HepG2 (cell line): Measurements from ENCODE around the gene SLU7. TPM values are rescaled to one million over a fixed set of nuclear protein-coding genes. Genes with fewer than 3 reads are reported as not detected.

Experiments used
- ATRX ChIP-seq: sonication (generic); formaldehyde crosslinking; IDR thresholded peaks from 2 replicates; pipeline ENCODE4 v1.4.0; 2020; ENCODE audit warnings: missing genetic modification reagents, borderline replicate concordance
- BORCS8-MEF2B ChIP-seq: sonication (generic); formaldehyde crosslinking; IDR thresholded peaks from 2 replicates; pipeline ENCODE4 v1.8.0; 2022; ENCODE audit warnings: mild to moderate bottlenecking, missing genetic modification reagents
- DNMT3B ChIP-seq: conservative IDR thresholded peaks from 2 replicates; pipeline ENCODE4 v1.6.1; 2016; ENCODE audit warnings: missing biosample characterization, control low read depth
- ETV5 ChIP-seq: IDR thresholded peaks from 2 replicates; pipeline ENCODE4 v1.6.1; 2018; ENCODE audit warnings: missing biosample characterization, missing genetic modification reagents, inconsistent platforms, borderline replicate concordance
- MTF2 ChIP-seq: sonication (generic); formaldehyde crosslinking; IDR thresholded peaks from 2 replicates; pipeline ENCODE4 v1.5.0; 2020; ENCODE audit warnings: missing genetic modification reagents, borderline replicate concordance
- NR2F1 ChIP-seq, 2 experiments: fragments of 450-650 bp in 1 of 2; formaldehyde crosslinking in 1 of 2; IDR thresholded peaks; 2 replicates each; pipeline versions ENCODE4 v1.5.0 to v1.6.1; 2016 to 2020; ENCODE audit warnings: mild to moderate bottlenecking in 1 of 2, missing compliant biosample characterization in 1 of 2, missing genetic modification reagents in 1 of 2, moderate library complexity in 1 of 2
- RAD21 ChIP-seq: fragments of 450-650 bp; formaldehyde crosslinking; IDR thresholded peaks from 2 replicates; pipeline ENCODE4 v1.5.0; 2020; ENCODE audit warnings: mild to moderate bottlenecking
- SOX5 ChIP-seq: IDR thresholded peaks from 2 replicates; pipeline ENCODE4 v1.6.1; 2016; ENCODE audit warnings: borderline replicate concordance
- SP1 ChIP-seq, 2 experiments: fragments of 450-650 bp in 1 of 2; sonication (generic) in 1 of 2; formaldehyde crosslinking in 1 of 2; IDR thresholded peaks; 2 replicates each; pipeline versions ENCODE4 v1.4.0 to v1.6.1; 2016 to 2020; ENCODE audit warnings: missing genetic modification reagents in 1 of 2
- STAG1 ChIP-seq: sonication (generic); formaldehyde crosslinking; IDR thresholded peaks from 2 replicates; pipeline ENCODE4 v1.4.0; 2020; ENCODE audit warnings: missing genetic modification reagents
- TGIF2 ChIP-seq: IDR thresholded peaks from 2 replicates; pipeline ENCODE4 v1.6.1; 2016; ENCODE audit warnings: control low read depth, missing compliant biosample characterization
- THAP11 ChIP-seq: IDR thresholded peaks from 2 replicates; pipeline ENCODE4 v1.6.1; 2016; ENCODE audit warnings: missing biosample characterization, missing genetic modification reagents
- ZNF354B ChIP-seq: sonication (generic); formaldehyde crosslinking; IDR thresholded peaks from 2 replicates; pipeline ENCODE4 v1.8.0; 2022; ENCODE audit warnings: mild to moderate bottlenecking, missing genetic modification reagents
- ZNF501 ChIP-seq: sonication (generic); formaldehyde crosslinking; IDR thresholded peaks from 2 replicates; pipeline ENCODE4 v1.5.1; 2020; ENCODE audit warnings: mild to moderate bottlenecking, moderate library complexity, missing genetic modification reagents
- ZNF674 ChIP-seq: sonication (generic); formaldehyde crosslinking; IDR thresholded peaks from 2 replicates; pipeline ENCODE4 v1.5.0; 2020; ENCODE audit warnings: low read depth, mild to moderate bottlenecking, missing genetic modification reagents
- ZNF781 ChIP-seq: sonication (generic); formaldehyde crosslinking; IDR thresholded peaks from 2 replicates; pipeline ENCODE4 v1.5.1; 2020; ENCODE audit warnings: borderline replicate concordance, mild to moderate bottlenecking, missing genetic modification reagents; ENCODE audit errors: not compliant biosample characterization
- ZNF878 ChIP-seq: sonication (generic); formaldehyde crosslinking; IDR thresholded peaks from 2 replicates; pipeline ENCODE4 v1.8.1; 2023; ENCODE audit warnings: mild to moderate bottlenecking, missing genetic modification reagents, moderate library complexity
- polyA plus RNA-seq, 8 experiments: library from polyadenylated mRNA; depleted of rRNA in 3 of 8; stranded (reverse) in 7 of 8; unstranded in 1 of 8; fragments of >200 nt; fragmentation: Illumina TruSeq in 4 of 8; extraction: Trizol in 4 of 8; gene quantifications; 2 replicates each; pipeline versions ENCODE4 v1.2.1 to v1.2.3, GENCODE V29; 2011 to 2016; ENCODE audit warnings: low read depth in 4 of 8, missing spikeins in 1 of 8, mixed read lengths in 1 of 8; ENCODE audit not compliant: insufficient read depth in 1 of 8
- total RNA-seq, 5 experiments: library from RNA; depleted of rRNA; stranded (reverse); fragments of >200 nt; fragmentation: Illumina TruSeq; extraction: Trizol; gene quantifications; 2 replicates each; pipeline ENCODE4 v1.2.3, GENCODE V29; 2016; ENCODE audit warnings: low read depth in 1 of 5
- TF ChIP-seq, protein P1 (sequence below): sonication (generic); formaldehyde crosslinking; IDR thresholded peaks from 2 replicates; pipeline ENCODE4 v1.8.1; 2023; ENCODE audit warnings: mild to moderate bottlenecking, missing genetic modification reagents
- TF ChIP-seq, protein P2 (sequence below): sonication (generic); formaldehyde crosslinking; IDR thresholded peaks from 2 replicates; pipeline ENCODE4; 2020; ENCODE audit warnings: missing genetic modification reagents, mild to moderate bottlenecking, borderline replicate concordance
- TF ChIP-seq, protein P3 (sequence below), 2 experiments: sonication (generic) in 1 of 2; formaldehyde crosslinking in 1 of 2; IDR thresholded peaks; 2 replicates each; pipeline versions ENCODE4 v1.4.0 to v1.6.1; 2016 to 2020; ENCODE audit warnings: borderline replicate concordance in 1 of 2, low read depth in 1 of 2, mild to moderate bottlenecking in 1 of 2, missing genetic modification reagents in 1 of 2

The SLU7 gene
- total and polyA plus RNA-seq, 2 of the 13 experiments (the other 11 are each of a cell fraction or from before 2014, with no cell fraction given) = 24.0 to 39.2 TPM

DNA sequence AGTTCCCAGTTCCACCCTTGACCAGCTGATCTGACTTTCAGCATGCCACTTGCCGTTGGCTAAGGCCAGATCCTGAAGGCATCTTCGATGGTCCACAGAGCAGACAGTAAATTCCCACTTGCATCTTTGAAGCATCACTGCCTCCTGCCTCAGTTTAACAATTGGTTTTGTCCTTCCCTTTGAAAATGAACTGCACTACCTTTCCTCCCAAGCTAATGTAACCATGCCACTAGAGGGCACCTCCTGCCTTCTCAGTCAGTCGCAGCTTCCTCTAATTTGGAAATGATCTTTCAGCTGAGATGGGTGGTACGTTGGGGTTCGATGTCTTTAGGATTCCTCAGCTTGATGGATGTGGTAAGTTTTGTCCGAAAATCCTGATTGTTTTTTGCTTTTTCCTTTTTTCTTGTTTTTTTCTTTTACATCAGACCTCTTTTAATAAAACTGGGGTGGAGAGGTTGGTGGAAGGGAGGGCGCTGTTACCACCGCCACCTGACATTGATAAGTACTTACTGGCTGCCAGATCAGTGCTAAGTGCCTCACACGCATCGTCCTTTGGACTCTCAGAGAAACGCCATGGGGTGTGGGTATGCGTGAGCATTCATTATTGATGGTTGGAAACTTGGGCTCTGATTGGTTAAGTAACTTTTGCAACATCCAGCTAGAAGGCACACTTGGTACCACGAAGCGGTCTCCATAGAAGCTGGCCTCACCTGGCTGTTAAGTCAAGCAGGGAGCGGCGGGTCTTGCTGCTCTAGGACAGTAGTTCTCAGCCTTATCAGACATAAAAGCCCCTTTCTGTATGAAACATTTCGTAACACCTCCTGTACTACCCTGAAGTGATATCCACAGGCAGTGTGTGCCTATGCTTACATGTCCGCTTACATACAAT lies 19.7 kb upstream of the SLU7 start (continued):
- TF ChIP-seq SP1 (IDR thresholded peaks at IDR 0.05) (no peak), SP1 (CRISPR knock-in tag; IDR thresholded peaks at IDR 0.05) (no peak), ATRX (no peak), MTF2 (no peak), ZNF781 (CRISPR knock-in tag) (peak; percentile 34), ZNF501 (CRISPR knock-in tag) (peak; percentile 84), ZNF878 (CRISPR knock-in tag) (no peak), BORCS8-MEF2B (CRISPR knock-in tag) (0 out of 2 replicates have a peak, but pooled peaks have one; percentile 17), ZNF674 (CRISPR knock-in tag) (no peak), RAD21 (CRISPR knock-in tag) (peak; percentile 69), TGIF2 (CRISPR knock-in tag) (no peak), DNMT3B (CRISPR knock-in tag) (0 out of 2 replicates have a peak, but pooled peaks have one; percentile 33), SOX5 (CRISPR knock-in tag) (0 out of 2 replicates have a peak, but pooled peaks have one; percentile 7), ZNF354B (CRISPR knock-in tag) (0 out of 2 replicates have a peak, but pooled peaks have one; percentile 24), ETV5 (no peak), NR2F1 (CRISPR knock-in tag; IDR thresholded peaks at IDR 0.05) (no peak), THAP11 (peak; percentile 12; the same call in 1 of the 2 replicates), STAG1 (CRISPR knock-in tag) (peak; percentile 92)
- TF ChIP-seq, protein P1, sequence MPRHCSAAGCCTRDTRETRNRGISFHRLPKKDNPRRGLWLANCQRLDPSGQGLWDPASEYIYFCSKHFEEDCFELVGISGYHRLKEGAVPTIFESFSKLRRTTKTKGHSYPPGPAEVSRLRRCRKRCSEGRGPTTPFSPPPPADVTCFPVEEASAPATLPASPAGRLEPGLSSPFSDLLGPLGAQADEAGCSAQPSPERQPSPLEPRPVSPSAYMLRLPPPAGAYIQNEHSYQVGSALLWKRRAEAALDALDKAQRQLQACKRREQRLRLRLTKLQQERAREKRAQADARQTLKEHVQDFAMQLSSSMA (CRISPR knock-in tag) = no peak
- TF ChIP-seq, protein P2, sequence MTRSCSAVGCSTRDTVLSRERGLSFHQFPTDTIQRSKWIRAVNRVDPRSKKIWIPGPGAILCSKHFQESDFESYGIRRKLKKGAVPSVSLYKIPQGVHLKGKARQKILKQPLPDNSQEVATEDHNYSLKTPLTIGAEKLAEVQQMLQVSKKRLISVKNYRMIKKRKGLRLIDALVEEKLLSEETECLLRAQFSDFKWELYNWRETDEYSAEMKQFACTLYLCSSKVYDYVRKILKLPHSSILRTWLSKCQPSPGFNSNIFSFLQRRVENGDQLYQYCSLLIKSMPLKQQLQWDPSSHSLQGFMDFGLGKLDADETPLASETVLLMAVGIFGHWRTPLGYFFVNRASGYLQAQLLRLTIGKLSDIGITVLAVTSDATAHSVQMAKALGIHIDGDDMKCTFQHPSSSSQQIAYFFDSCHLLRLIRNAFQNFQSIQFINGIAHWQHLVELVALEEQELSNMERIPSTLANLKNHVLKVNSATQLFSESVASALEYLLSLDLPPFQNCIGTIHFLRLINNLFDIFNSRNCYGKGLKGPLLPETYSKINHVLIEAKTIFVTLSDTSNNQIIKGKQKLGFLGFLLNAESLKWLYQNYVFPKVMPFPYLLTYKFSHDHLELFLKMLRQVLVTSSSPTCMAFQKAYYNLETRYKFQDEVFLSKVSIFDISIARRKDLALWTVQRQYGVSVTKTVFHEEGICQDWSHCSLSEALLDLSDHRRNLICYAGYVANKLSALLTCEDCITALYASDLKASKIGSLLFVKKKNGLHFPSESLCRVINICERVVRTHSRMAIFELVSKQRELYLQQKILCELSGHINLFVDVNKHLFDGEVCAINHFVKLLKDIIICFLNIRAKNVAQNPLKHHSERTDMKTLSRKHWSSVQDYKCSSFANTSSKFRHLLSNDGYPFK (CRISPR knock-in tag) = 0 out of 2 replicates have a peak, but pooled peaks have one; percentile 10
- TF ChIP-seq, protein P3, sequence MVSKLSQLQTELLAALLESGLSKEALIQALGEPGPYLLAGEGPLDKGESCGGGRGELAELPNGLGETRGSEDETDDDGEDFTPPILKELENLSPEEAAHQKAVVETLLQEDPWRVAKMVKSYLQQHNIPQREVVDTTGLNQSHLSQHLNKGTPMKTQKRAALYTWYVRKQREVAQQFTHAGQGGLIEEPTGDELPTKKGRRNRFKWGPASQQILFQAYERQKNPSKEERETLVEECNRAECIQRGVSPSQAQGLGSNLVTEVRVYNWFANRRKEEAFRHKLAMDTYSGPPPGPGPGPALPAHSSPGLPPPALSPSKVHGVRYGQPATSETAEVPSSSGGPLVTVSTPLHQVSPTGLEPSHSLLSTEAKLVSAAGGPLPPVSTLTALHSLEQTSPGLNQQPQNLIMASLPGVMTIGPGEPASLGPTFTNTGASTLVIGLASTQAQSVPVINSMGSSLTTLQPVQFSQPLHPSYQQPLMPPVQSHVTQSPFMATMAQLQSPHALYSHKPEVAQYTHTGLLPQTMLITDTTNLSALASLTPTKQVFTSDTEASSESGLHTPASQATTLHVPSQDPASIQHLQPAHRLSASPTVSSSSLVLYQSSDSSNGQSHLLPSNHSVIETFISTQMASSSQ (IDR thresholded peaks at IDR 0.05; ENCODE audit: low read depth) = no peak
- TF ChIP-seq, protein P3 (CRISPR knock-in tag; IDR thresholded peaks at IDR 0.05; ENCODE audit: borderline replicate concordance) = 0 out of 2 replicates have a peak, but pooled peaks have one; percentile 0
